ENCODE measurements around the gene BTBD9.
A peak's percentile ranks its signal among the peaks of the same experiment; 100 is the strongest.

BTBD9 gene

GRCh38 chr6:38671885-38672467, 32.2 kb upstream of the BTBD9 start:
- Histone ChIP-seq H3K4me1 (ENCODE audit: insufficient read depth, insufficient read length) (no peaks in the 10 kb centered on the region), H3K9me3 (ENCODE audit: insufficient read depth, low read length) (no peaks in the 10 kb centered on the region), H3K36me3 (ENCODE audit: insufficient read depth, insufficient read length, low read length) (peaks cover 15% of the 10 kb centered on the region), H3K4me3 (ENCODE audit: insufficient read length, low read depth) (no peak overlapping the region), H3K27me3 (ENCODE audit: insufficient read depth, insufficient read length) (no peaks in the 10 kb centered on the region), H3K9ac (ENCODE audit: insufficient read length, low read depth) (no peak overlapping the region)
- peak; percentile 33 for DNase-seq (ENCODE audit: low read depth, low spot score)
- TF ChIP-seq ZNF274 (IDR thresholded peaks at IDR 0.05; ENCODE audit: low read depth, low read length) (no peak), YY1 (IDR thresholded peaks at IDR 0.05; ENCODE audit: insufficient read depth, insufficient read length) (no peak)

DNA sequence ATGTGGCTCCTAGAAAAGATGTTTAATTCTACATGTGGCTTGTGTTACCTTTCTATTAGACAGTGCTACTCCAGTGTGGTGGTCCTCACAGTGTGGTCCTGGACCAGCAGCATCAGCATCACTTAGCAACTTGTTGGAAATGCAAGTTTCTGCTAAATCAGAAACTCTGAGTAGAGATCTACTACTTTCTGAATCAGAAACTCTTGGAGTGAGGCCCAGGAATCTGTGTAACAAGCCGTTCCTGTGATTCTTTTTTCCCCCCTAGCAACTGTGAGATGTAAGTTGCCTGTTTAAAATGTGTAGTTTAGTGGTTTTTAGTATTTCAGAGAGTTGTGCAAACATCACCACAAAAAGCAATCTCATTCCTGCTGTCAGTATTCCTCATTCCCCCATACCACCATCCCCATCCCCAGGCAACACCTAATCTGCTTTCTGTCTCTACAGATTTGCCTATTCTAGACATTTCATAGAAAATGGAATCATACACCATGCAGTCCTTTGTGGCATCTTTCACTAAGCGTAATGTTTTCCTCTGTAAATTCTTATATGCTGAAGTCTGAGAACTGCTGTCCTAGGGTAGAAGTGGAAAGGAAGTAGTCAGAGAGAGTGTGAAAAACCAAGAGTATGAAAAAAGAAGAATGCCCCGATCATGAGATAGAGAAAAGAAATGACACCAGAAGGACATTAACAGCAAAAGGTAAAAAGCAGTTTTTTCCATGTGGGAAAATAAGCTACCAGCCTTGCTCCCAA, 18.9 kb upstream of the BTBD9 start:
- Histone ChIP-seq H3K36me3 (ENCODE audit: insufficient read depth, insufficient read length, low read length) (no peaks in the 10 kb centered on the region), H3K9me3 (ENCODE audit: insufficient read depth, low read length) (no peaks in the 10 kb centered on the region), H3K4me1 (ENCODE audit: insufficient read depth, insufficient read length) (no peaks in the 10 kb centered on the region), H3K4me3 (ENCODE audit: insufficient read length, low read depth) (no peak overlapping the region), H3K9ac (ENCODE audit: insufficient read length, low read depth) (no peak overlapping the region), H3K27me3 (ENCODE audit: insufficient read depth, insufficient read length) (no peaks in the 10 kb centered on the region)
- no peak for DNase-seq (ENCODE audit: low read depth, low spot score)
- TF ChIP-seq YY1 (IDR thresholded peaks at IDR 0.05; ENCODE audit: insufficient read depth, insufficient read length) (no peak), ZNF274 (IDR thresholded peaks at IDR 0.05; ENCODE audit: low read depth, low read length) (no peak), SUZ12 (IDR thresholded peaks at IDR 0.05; ENCODE audit: extremely low read depth, insufficient read depth, insufficient read length) (no peak)

GRCh38 chr6:38656896-38657295, 17.2 kb upstream of the BTBD9 start:
- H3K4me1 ChIP-seq (ENCODE audit: insufficient read depth, insufficient read length): no peaks in the 10 kb centered on the region
- H3K9ac ChIP-seq (ENCODE audit: insufficient read length, low read depth): no peak overlapping the region
- no peaks in the 10 kb centered on the region for H3K9me3 ChIP-seq (ENCODE audit: insufficient read depth, low read length)
- TF ChIP-seq YY1 (IDR thresholded peaks at IDR 0.05; ENCODE audit: insufficient read depth, insufficient read length) (no peak), SUZ12 (IDR thresholded peaks at IDR 0.05; ENCODE audit: extremely low read depth, insufficient read depth, insufficient read length) (no peak), ZNF274 (IDR thresholded peaks at IDR 0.05; ENCODE audit: low read depth, low read length) (no peak)
- DNase-seq (ENCODE audit: low read depth, low spot score): no peak
- no peaks in the 10 kb centered on the region for H3K27me3 ChIP-seq (ENCODE audit: insufficient read depth, insufficient read length)
- no peak overlapping the region for H3K4me3 ChIP-seq (ENCODE audit: insufficient read length, low read depth)
- H3K36me3 ChIP-seq (ENCODE audit: insufficient read depth, insufficient read length, low read length): no peaks in the 10 kb centered on the region

DNA sequence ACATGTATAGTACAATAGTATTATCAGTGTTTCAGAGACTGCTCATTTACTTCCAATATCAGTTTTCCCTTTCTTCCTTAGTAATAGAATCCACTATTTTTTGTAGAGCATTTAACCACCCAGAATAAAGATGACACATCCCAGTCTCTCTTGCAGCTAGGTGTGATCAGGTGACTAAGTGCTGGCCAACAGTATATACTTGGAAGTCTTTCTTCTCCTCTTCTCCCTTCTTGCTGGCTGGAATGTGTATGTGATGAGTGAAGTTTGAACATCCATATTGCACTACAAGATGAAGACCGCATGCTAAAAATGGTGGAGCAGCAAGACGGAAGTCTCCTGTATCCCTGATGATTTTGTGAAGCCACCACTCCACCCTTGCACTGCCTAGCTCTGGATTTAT, 14.5 kb upstream of the BTBD9 start:
- TF ChIP-seq ZNF274 (IDR thresholded peaks at IDR 0.05; ENCODE audit: low read depth, low read length) (no peak), YY1 (IDR thresholded peaks at IDR 0.05; ENCODE audit: insufficient read depth, insufficient read length) (no peak), SUZ12 (IDR thresholded peaks at IDR 0.05; ENCODE audit: extremely low read depth, insufficient read depth, insufficient read length) (no peak)

GRCh38 chr6:38651121-38651784, 11.5 kb upstream of the BTBD9 start:
- Histone ChIP-seq H3K27me3 (ENCODE audit: insufficient read depth, insufficient read length) (no peaks in the 10 kb centered on the region), H3K9ac (ENCODE audit: insufficient read length, low read depth) (no peak overlapping the region), H3K9me3 (ENCODE audit: insufficient read depth, low read length) (no peaks in the 10 kb centered on the region), H3K4me1 (ENCODE audit: insufficient read depth, insufficient read length) (peaks cover 2% of the 10 kb centered on the region), H3K4me3 (ENCODE audit: insufficient read length, low read depth) (no peak overlapping the region), H3K36me3 (ENCODE audit: insufficient read depth, insufficient read length, low read length) (no peaks in the 10 kb centered on the region)
- DNase-seq (ENCODE audit: low read depth, low spot score): no peak
- TF ChIP-seq SUZ12 (IDR thresholded peaks at IDR 0.05; ENCODE audit: extremely low read depth, insufficient read depth, insufficient read length) (no peak), YY1 (IDR thresholded peaks at IDR 0.05; ENCODE audit: insufficient read depth, insufficient read length) (no peak), ZNF274 (IDR thresholded peaks at IDR 0.05; ENCODE audit: low read depth, low read length) (no peak)

More for the DNA sequence above, 14.5 kb upstream of the BTBD9 start:
- no peaks in the 10 kb centered on the region for H3K36me3 ChIP-seq (ENCODE audit: insufficient read depth, insufficient read length, low read length)
- H3K4me3 ChIP-seq (ENCODE audit: insufficient read length, low read depth): no peak overlapping the region
- no peaks in the 10 kb centered on the region for H3K9me3 ChIP-seq (ENCODE audit: insufficient read depth, low read length)
- DNase-seq (ENCODE audit: low read depth, low spot score): no peak
- no peaks in the 10 kb centered on the region for H3K27me3 ChIP-seq (ENCODE audit: insufficient read depth, insufficient read length)
- H3K4me1 ChIP-seq (ENCODE audit: insufficient read depth, insufficient read length): no peaks in the 10 kb centered on the region
- no peak overlapping the region for H3K9ac ChIP-seq (ENCODE audit: insufficient read length, low read depth)

- TF ChIP-seq ZNF274 (IDR thresholded peaks at IDR 0.05; ENCODE audit: low read depth, low read length): no peak
- no peak for DNase-seq (ENCODE audit: low read depth, low spot score)
- no peak overlapping the region for H3K4me3 ChIP-seq (ENCODE audit: insufficient read length, low read depth)
- H3K9me3 ChIP-seq (ENCODE audit: insufficient read depth, low read length): no peaks in the 10 kb centered on the region
- no peaks in the 10 kb centered on the region for H3K27me3 ChIP-seq (ENCODE audit: insufficient read depth, insufficient read length)
- no peak overlapping the region for H3K9ac ChIP-seq (ENCODE audit: insufficient read length, low read depth)
- peaks cover 2% of the 10 kb centered on the region for H3K4me1 ChIP-seq (ENCODE audit: insufficient read depth, insufficient read length)
- H3K36me3 ChIP-seq (ENCODE audit: insufficient read depth, insufficient read length, low read length): no peaks in the 10 kb centered on the region
Observed at GRCh38 chr6:38650207-38650752, 10.6 kb upstream of the BTBD9 start.

- Histone ChIP-seq H3K27me3 (ENCODE audit: insufficient read depth, insufficient read length) (no peaks in the 10 kb centered on the region), H3K36me3 (ENCODE audit: insufficient read depth, insufficient read length, low read length) (no peaks in the 10 kb centered on the region), H3K9me3 (ENCODE audit: insufficient read depth, low read length) (no peaks in the 10 kb centered on the region), H3K4me1 (ENCODE audit: insufficient read depth, insufficient read length) (peaks cover 2% of the 10 kb centered on the region), H3K4me3 (ENCODE audit: insufficient read length, low read depth) (no peak overlapping the region), H3K9ac (ENCODE audit: insufficient read length, low read depth) (no peak overlapping the region)
- no peak for TF ChIP-seq YY1 (IDR thresholded peaks at IDR 0.05; ENCODE audit: insufficient read depth, insufficient read length)
- no peak for DNase-seq (ENCODE audit: low read depth, low spot score)
Observed at GRCh38 chr6:38649744-38650143, 10.0 kb upstream of the BTBD9 start.

Data from NT2/D1 (cell line).